Measurements from ENCODE around the gene IL20RA. TPM values are rescaled to one million over a fixed set of nuclear protein-coding genes. Genes with fewer than 3 reads are reported as not detected.

IL20RA gene
- total and polyA plus RNA-seq, 2 experiments from 2014 or later = 2.6 to 3.5 TPM

Small RNAs within 50 kb of the gene (small RNA-seq; reads per million reads assigned to genes)
- gene RPL35AP3 (ENCODE audit: low replicate concordance) = not detected

Other genes starting within 250 kb of the IL20RA start
- 13.5 and 24.1 TPM in 2 replicates for gene PEX7, start 222.4 kb downstream of the IL20RA start, total RNA-seq (2014; rRNA removed; shearing (Covaris generic))
- 11.8 and 12.4 TPM in 2 replicates for gene PEX7, start 222.4 kb downstream of the IL20RA start, polyA plus RNA-seq (2016; fragmentation: Nextera tagmentation; extraction: Ambion mirVana)
- gene SLC35D3, start 122.7 kb downstream of the IL20RA start, total RNA-seq (2014; rRNA removed; shearing (Covaris generic)) = 0.59 and 1.5 TPM in 2 replicates
- gene SLC35D3, start 122.7 kb downstream of the IL20RA start, polyA plus RNA-seq (2016; fragmentation: Nextera tagmentation; extraction: Ambion mirVana) = 1.0 and 1.6 TPM in 2 replicates
- gene IL22RA2, start 128.7 kb upstream of the IL20RA start, total RNA-seq (2014; rRNA removed; shearing (Covaris generic)) = not detected in 2 replicates
- gene IL22RA2, start 128.7 kb upstream of the IL20RA start, polyA plus RNA-seq (2016; fragmentation: Nextera tagmentation; extraction: Ambion mirVana) = not detected in 2 replicates
- gene IFNGR1, start 174.4 kb upstream of the IL20RA start, total RNA-seq (2014; rRNA removed; shearing (Covaris generic)) = 22.8 and 29.4 TPM in 2 replicates
- gene IFNGR1, start 174.4 kb upstream of the IL20RA start, polyA plus RNA-seq (2016; fragmentation: Nextera tagmentation; extraction: Ambion mirVana) = 21.3 and 23.2 TPM in 2 replicates